H9 (cell line): ENCODE measurements around the gene CAMK2G. TPM values are rescaled to one million over a fixed set of nuclear protein-coding genes. Genes with fewer than 3 reads are reported as not detected.

Experiments used
- DNase-seq: peaks from one replicate; pipeline ENCODE4 v3.0.0-alpha.2; 2017
- H2AFZ ChIP-seq: one replicate; pipeline ENCODE4 v1.6.1; 2013; ENCODE audit warnings: mild to moderate bottlenecking, low read length, control low read depth, moderate library complexity
- H2AK5ac ChIP-seq: 2 replicates; pipeline ENCODE4 v1.6.1; 2013; ENCODE audit warnings: low read length, control low read depth, mixed read lengths; ENCODE audit not compliant: insufficient read length
- H2BK120ac ChIP-seq: one replicate; pipeline ENCODE4 v1.6.1; 2013; ENCODE audit warnings: low read depth, mild to moderate bottlenecking, low read length, control low read depth, inconsistent platforms; ENCODE audit not compliant: poor library complexity, severe bottlenecking
- H2BK12ac ChIP-seq: 2 replicates; pipeline ENCODE4 v1.6.1; 2013; ENCODE audit warnings: low read length, control low read depth, mixed read lengths, low read depth; ENCODE audit not compliant: insufficient read length
- H2BK15ac ChIP-seq: 2 replicates; pipeline ENCODE4 v1.6.1; 2013; ENCODE audit warnings: low read depth, low read length, control low read depth
- H2BK20ac ChIP-seq: one replicate; pipeline ENCODE4 v1.6.1; 2013; ENCODE audit warnings: low read depth, mild to moderate bottlenecking, low read length, control low read depth, inconsistent platforms; ENCODE audit not compliant: poor library complexity, severe bottlenecking
- H2BK5ac ChIP-seq: 2 replicates; pipeline ENCODE4 v1.6.1; 2013; ENCODE audit warnings: low read length, control low read depth, mixed read lengths; ENCODE audit not compliant: insufficient read length
- H3K14ac ChIP-seq: 2 replicates; pipeline ENCODE4 v1.6.1; 2013; ENCODE audit warnings: low read length, control low read depth; ENCODE audit not compliant: insufficient read depth
- H3K18ac ChIP-seq: 2 replicates; pipeline ENCODE4 v1.6.1; 2013; ENCODE audit warnings: low read depth, mild to moderate bottlenecking, mixed read lengths, low read length, control low read depth; ENCODE audit not compliant: insufficient read length
- H3K23ac ChIP-seq: 2 replicates; pipeline ENCODE4 v1.6.1; 2013; ENCODE audit warnings: low read length, control low read depth, mixed read lengths, low read depth; ENCODE audit not compliant: insufficient read length
- H3K23me2 ChIP-seq: 2 replicates; pipeline ENCODE4 v1.6.1; 2013; ENCODE audit warnings: low read depth, mild to moderate bottlenecking, mixed read lengths, low read length, control low read depth; ENCODE audit not compliant: insufficient read length, poor library complexity, severe bottlenecking
- H3K27ac ChIP-seq: 2 replicates; pipeline ENCODE4 v1.5.1; 2013; ENCODE audit warnings: low read length, control low read depth, mixed read lengths, low read depth; ENCODE audit not compliant: insufficient read length
- H3K27me3 ChIP-seq: 2 replicates; pipeline ENCODE4 v1.6.1; 2013; ENCODE audit warnings: low read length, control low read depth, inconsistent platforms; ENCODE audit not compliant: insufficient read depth
- H3K4ac ChIP-seq: 2 replicates; pipeline ENCODE4 v1.6.1; 2013; ENCODE audit warnings: low read depth, mild to moderate bottlenecking, control low read depth, inconsistent platforms, low read length, moderate library complexity
- H3K4me1 ChIP-seq: 2 replicates; pipeline ENCODE4 v1.6.1; 2013; ENCODE audit warnings: low read length, control low read depth, inconsistent platforms; ENCODE audit not compliant: insufficient read depth
- H3K4me2 ChIP-seq: 2 replicates; pipeline ENCODE4 v1.6.1; 2013; ENCODE audit warnings: low read length, control low read depth, mixed read lengths; ENCODE audit not compliant: insufficient read length, insufficient read depth
- H3K56ac ChIP-seq: 2 replicates; pipeline ENCODE4 v1.6.1; 2013; ENCODE audit warnings: low read depth, mild to moderate bottlenecking, mixed read lengths, low read length, control low read depth; ENCODE audit not compliant: insufficient read length
- H3K79me1 ChIP-seq: 2 replicates; pipeline ENCODE4 v1.6.1; 2013; ENCODE audit warnings: low read depth, mild to moderate bottlenecking, moderate library complexity, low read length, control low read depth, inconsistent platforms; ENCODE audit not compliant: insufficient read depth, poor library complexity, severe bottlenecking
- H3K79me2 ChIP-seq: 2 replicates; pipeline ENCODE4 v1.6.1; 2013; ENCODE audit warnings: low read length, control low read depth, inconsistent platforms; ENCODE audit not compliant: insufficient read depth
- H3K9ac ChIP-seq: 2 replicates; pipeline ENCODE4 v1.6.1; 2013; ENCODE audit warnings: low read length, control low read depth, mixed read lengths; ENCODE audit not compliant: insufficient read length; ENCODE audit errors: extremely low read depth
- H3K9me3 ChIP-seq: one replicate; pipeline ENCODE4 v1.6.1; 2013; ENCODE audit warnings: low read depth, low read length, inconsistent platforms; ENCODE audit not compliant: control insufficient read depth
- H3T11ph ChIP-seq: one replicate; pipeline ENCODE4 v1.6.1; 2013; ENCODE audit warnings: mild to moderate bottlenecking, low read length, control low read depth, inconsistent platforms
- H4K20me1 ChIP-seq: one replicate; pipeline ENCODE4 v1.6.1; 2013; ENCODE audit not compliant: control insufficient read depth, insufficient read length, insufficient read depth
- H4K5ac ChIP-seq: 2 replicates; pipeline ENCODE4 v1.6.1; 2013; ENCODE audit warnings: low read depth, mild to moderate bottlenecking, mixed read lengths, low read length, control low read depth; ENCODE audit not compliant: insufficient read length
- H4K8ac ChIP-seq: replicated peaks from 2 replicates; pipeline ENCODE4 v1.6.1; 2013; ENCODE audit warnings: low read length, control low read depth, mixed read lengths, low read depth; ENCODE audit not compliant: insufficient read length
- H4K91ac ChIP-seq: 2 replicates; pipeline ENCODE4 v1.6.1; 2013; ENCODE audit warnings: low read depth, mild to moderate bottlenecking, moderate library complexity, mixed read lengths, low read length, control low read depth; ENCODE audit not compliant: insufficient read length
- H3K27ac Mint-ChIP-seq, 3 experiments: 2 replicates in 2 of 3; 3 replicates in 1 of 3; pipeline ENCODE4 v1.8.0; 2020 to 2021; ENCODE audit warnings: mixed read lengths in 3 of 3, mild to moderate bottlenecking in 1 of 3, moderate library complexity in 1 of 3
- H3K27me3 Mint-ChIP-seq: 2 replicates; pipeline ENCODE4 v1.8.0; 2021; ENCODE audit warnings: low read depth, mild to moderate bottlenecking, moderate library complexity, mixed read lengths
- H3K36me3 Mint-ChIP-seq, 3 experiments: 2 replicates in 2 of 3; 3 replicates in 1 of 3; pipeline ENCODE4 v1.8.0; 2020 to 2021; ENCODE audit warnings: low read depth in 3 of 3, mixed read lengths in 3 of 3; ENCODE audit not compliant: insufficient read depth in 1 of 3
- H3K4me1 Mint-ChIP-seq, 2 experiments: 2 replicates each; pipeline ENCODE4 v1.8.0; 2020; ENCODE audit warnings: mixed read lengths in 2 of 2
- H3K4me3 Mint-ChIP-seq, 2 experiments: 2 replicates in 1 of 2; 3 replicates in 1 of 2; pipeline ENCODE4 v1.8.0; 2020 to 2021; ENCODE audit warnings: mild to moderate bottlenecking in 2 of 2, mixed read lengths in 2 of 2, moderate library complexity in 1 of 2
- H3K9me3 Mint-ChIP-seq, 2 experiments: 2 replicates in 1 of 2; 3 replicates in 1 of 2; pipeline ENCODE4 v1.8.0; 2020; ENCODE audit warnings: mild to moderate bottlenecking in 2 of 2, mixed read lengths in 2 of 2, moderate library complexity in 1 of 2
- CTCF ChIP-seq: fragments of 200-600 bp; sonication (generic); conservative IDR thresholded peaks from 3 replicates; pipeline ENCODE4 v1.8.0; 2021; ENCODE audit warnings: antibody characterized with exemption, mild to moderate bottlenecking
- WGBS: extraction: QIAGEN DNeasy Blood & Tissue Kit; methylation state at CpG from one replicate; pipeline ENCODE4 v1.1.7; 2013; ENCODE audit warnings: missing lambda C conversion rate, low lambda C conversion rate, mixed read lengths; ENCODE audit not compliant: insufficient read length; ENCODE audit errors: extremely low coverage; 5-methylcytosine and 5-hydroxymethylcytosine counted together
- total RNA-seq: library from RNA; stranded (reverse); gene quantifications from 2 replicates; pipeline ENCODE4 v1.2.1, GENCODE V29; 2021

Gene CAMK2G
- total RNA-seq, 1 experiment from 2014 or later = 31.8 TPM

- no peak overlapping the region for H3T11ph ChIP-seq
- no peaks in the 10 kb centered on the region for H3K79me2 ChIP-seq
- no peak overlapping the region for H4K5ac ChIP-seq
- Mint-ChIP-seq H3K27me3 (peaks cover 8% of the 10 kb centered on the region), H3K4me3 (no peak overlapping the region), H3K9me3 (no peaks in the 10 kb centered on the region; a peak in 1 of 5 replicates), H3K4me1 (peaks cover 25 to 32% of the 10 kb centered on the region in 2 experiments), H3K27ac (no peak overlapping the region), H3K36me3 (peaks cover 9 to 16% (median 10%) of the 10 kb centered on the region in 3 experiments; a peak in 6 of 7 replicates)
- H2BK15ac ChIP-seq = no peak overlapping the region
- H3K56ac ChIP-seq = no peak overlapping the region
- H2BK120ac ChIP-seq = no peak overlapping the region
- no peak overlapping the region for H3K18ac ChIP-seq
- H3K27ac ChIP-seq = no peak overlapping the region
- H3K23ac ChIP-seq = no peak overlapping the region
- no peak overlapping the region for H3K9ac ChIP-seq
- WGBS = no CpG with 5 or more reads among the region's 3 CpGs
- no peaks in the 10 kb centered on the region for H4K20me1 ChIP-seq
- no peaks in the 10 kb centered on the region for H3K9me3 ChIP-seq
- no peak overlapping the region for H3K14ac ChIP-seq
- H2BK12ac ChIP-seq = no peak overlapping the region
- no peak overlapping the region for H3K4me2 ChIP-seq
- no peak for DNase-seq
- H4K91ac ChIP-seq = no peak overlapping the region
- H3K4me1 ChIP-seq = peaks cover 9% of the 10 kb centered on the region
- H3K79me1 ChIP-seq = no peaks in the 10 kb centered on the region
- no peak overlapping the region for H2BK5ac ChIP-seq
- H3K27me3 ChIP-seq = no peaks in the 10 kb centered on the region
- no peak overlapping the region for H2BK20ac ChIP-seq
- H2AFZ ChIP-seq = no peak overlapping the region
- H4K8ac ChIP-seq = no peak overlapping the region
- H2AK5ac ChIP-seq = no peak overlapping the region
- no peak for TF ChIP-seq CTCF
- no peaks in the 10 kb centered on the region for H3K23me2 ChIP-seq
- H3K4ac ChIP-seq = no peak overlapping the region
Measured at GRCh38 chr10:73917566-73918305, 43.4 kb upstream of the CAMK2G start.
